T follicular helper cell (primary cell): Measurements from ENCODE around the gene PTPRN.

Experiments used
- DNase-seq: peaks from one replicate; pipeline ENCODE4 v3.0.0-alpha.2; 2020; ENCODE audit warnings: low read depth

PTPRN gene

DNA sequence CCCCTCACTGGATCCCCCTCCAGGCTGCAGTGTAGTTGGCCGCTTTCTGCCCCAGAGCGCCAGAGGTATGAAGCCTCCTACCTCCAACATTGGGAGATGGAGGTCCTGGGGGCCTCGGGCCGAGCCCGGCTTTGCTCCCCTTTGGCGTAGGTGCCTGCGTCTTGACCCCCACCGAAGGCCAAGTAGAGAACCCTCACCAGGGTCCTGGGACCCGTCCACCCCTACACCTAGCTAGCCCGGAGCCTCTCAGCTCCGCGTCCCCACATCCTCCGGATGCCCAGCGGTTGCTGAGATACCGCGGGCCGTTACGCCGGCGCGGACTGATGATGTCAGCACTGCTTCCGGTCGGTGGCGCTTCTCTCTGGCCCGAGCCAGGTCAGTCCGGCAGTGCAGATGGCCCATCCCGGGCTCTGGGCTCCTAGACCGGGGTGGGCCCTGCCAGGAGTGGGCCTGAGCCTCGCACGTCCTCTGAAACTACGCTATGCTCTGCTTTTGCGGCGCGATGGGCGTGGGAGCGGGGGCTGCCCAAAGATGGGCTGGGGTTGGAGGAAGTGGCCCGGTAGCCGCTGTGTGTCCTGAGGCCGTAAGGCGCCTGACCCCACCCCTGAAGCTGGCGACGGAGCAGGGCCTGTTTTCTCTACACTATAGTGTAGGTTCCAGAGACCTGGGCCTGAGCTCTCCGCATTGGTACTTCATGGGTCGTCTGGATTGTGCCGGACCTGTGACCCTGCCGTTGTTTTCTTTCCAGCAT lies 63.9 kb downstream of the PTPRN start, which contains the start of the genes GLB1L and STK16:
Gene GLB1L, minus strand, starts transcription at position 297 of the 751 bp plus-strand sequence. CDS start 1,871 bp downstream, outside the sequence.
Gene STK16, plus strand, starts transcription at position 332 of the 751 bp plus-strand sequence. CDS start 521 bp downstream, outside the sequence.
- DNase-seq, result peak; percentile 73

DNA sequence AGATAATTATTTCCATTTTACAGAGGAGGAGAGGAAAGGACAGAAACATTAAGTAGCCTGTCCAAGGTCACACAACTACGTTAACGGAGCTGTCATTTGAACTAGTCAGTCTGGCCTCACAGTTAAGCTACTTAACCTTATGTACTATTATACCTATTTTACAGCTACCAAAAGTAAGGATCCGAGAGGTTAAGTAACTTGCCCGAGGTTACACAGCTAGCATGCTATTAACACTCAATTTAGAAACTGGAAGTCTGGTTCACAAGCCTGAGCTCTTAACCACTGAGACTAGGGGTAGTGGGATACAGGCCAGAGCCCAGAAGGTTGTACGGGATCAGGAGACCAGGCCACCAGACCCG lies 64.4 kb downstream of the PTPRN start:
- DNase-seq, result no peak

DNA sequence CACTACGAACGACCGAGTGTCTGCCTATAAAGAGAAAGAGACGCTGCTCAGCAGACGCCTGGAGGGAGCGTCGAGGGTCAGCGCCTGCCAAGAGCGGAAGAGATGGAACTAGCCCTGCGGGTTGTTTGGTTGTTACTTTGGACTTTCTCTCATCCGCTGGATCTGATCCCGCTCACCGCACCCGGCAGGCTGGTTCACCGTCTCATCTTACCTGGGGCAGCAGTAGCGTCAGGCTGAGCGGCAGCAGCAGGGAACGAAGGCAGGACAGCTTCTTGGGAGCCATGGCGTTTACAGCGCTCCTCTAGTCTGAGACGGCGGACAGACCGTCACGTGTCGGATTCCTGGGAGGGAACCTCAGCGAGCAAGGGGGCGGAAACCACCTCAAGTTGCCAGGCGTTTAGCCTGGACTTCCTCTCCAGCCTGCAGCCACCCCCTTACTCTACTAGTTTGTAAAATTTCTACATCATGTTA lies 65.9 kb downstream of the PTPRN start:
- no peak for DNase-seq
